Mesendoderm (in vitro differentiated cells): Measurements from ENCODE around the gene ASF1B.
A peak's percentile ranks its signal among the peaks of the same experiment; 100 is the strongest.

ENCODE experiments used
- DNase-seq: peaks from one replicate; pipeline ENCODE4 v3.0.0; 2013
- H2AK5ac ChIP-seq: 2 replicates; pipeline ENCODE4 v1.6.1; 2013; ENCODE audit warnings: low read length, inconsistent platforms
- H2BK120ac ChIP-seq: 2 replicates; pipeline ENCODE4 v1.6.1; 2013; ENCODE audit warnings: low read depth, mild to moderate bottlenecking, low read length, moderate library complexity, mixed read lengths
- H2BK15ac ChIP-seq: replicated peaks from 2 replicates; pipeline ENCODE4 v1.6.1; 2013; ENCODE audit warnings: low read depth, mild to moderate bottlenecking, moderate library complexity
- H2BK5ac ChIP-seq: 2 replicates; pipeline ENCODE4 v1.6.1; 2013; ENCODE audit warnings: low read length, inconsistent platforms
- H3K18ac ChIP-seq: 2 replicates; pipeline ENCODE4 v1.6.1; 2013; ENCODE audit warnings: mild to moderate bottlenecking, low read length, mixed read lengths
- H3K23ac ChIP-seq: one replicate; pipeline ENCODE4 v1.6.1; 2013; ENCODE audit warnings: low read length
- H3K27ac ChIP-seq: 2 replicates; pipeline ENCODE4 v1.5.1; 2013; ENCODE audit warnings: low read depth, mild to moderate bottlenecking, inconsistent platforms, low read length, moderate library complexity
- H3K27me3 ChIP-seq: 2 replicates; pipeline ENCODE4 v1.6.1; 2013; ENCODE audit warnings: low read length, control low read depth, mild to moderate bottlenecking, inconsistent platforms; ENCODE audit not compliant: insufficient read depth, poor library complexity
- H3K36me3 ChIP-seq: 2 replicates; pipeline ENCODE4 v1.6.1; 2013; ENCODE audit warnings: low read length, inconsistent platforms; ENCODE audit not compliant: control insufficient read depth, insufficient read depth
- H3K4ac ChIP-seq: one replicate; pipeline ENCODE4 v1.6.1; 2013; ENCODE audit warnings: low read depth, mild to moderate bottlenecking, low read length, moderate library complexity
- H3K4me1 ChIP-seq: 2 replicates; pipeline ENCODE4 v1.6.1; 2013; ENCODE audit warnings: low read depth, low read length, inconsistent platforms; ENCODE audit not compliant: control insufficient read depth
- H3K4me2 ChIP-seq: 2 replicates; pipeline ENCODE4 v1.6.1; 2013; ENCODE audit warnings: low read length
- H3K4me3 ChIP-seq: 2 replicates; pipeline ENCODE4 v1.5.1; 2013; ENCODE audit warnings: mild to moderate bottlenecking, low read length
- H3K56ac ChIP-seq: one replicate; pipeline ENCODE4 v1.6.1; 2013; ENCODE audit warnings: low read length
- H3K79me1 ChIP-seq: 2 replicates; pipeline ENCODE4 v1.6.1; 2013; ENCODE audit warnings: low read length, inconsistent platforms
- H3K79me2 ChIP-seq: 2 replicates; pipeline ENCODE4 v1.6.1; 2013; ENCODE audit warnings: mild to moderate bottlenecking, low read length; ENCODE audit not compliant: control insufficient read depth, insufficient read depth
- H3K9ac ChIP-seq: 2 replicates; pipeline ENCODE4 v1.6.1; 2013; ENCODE audit warnings: low read length, inconsistent platforms
- H4K5ac ChIP-seq: one replicate; pipeline ENCODE4 v1.6.1; 2013; ENCODE audit warnings: low read length
- H4K8ac ChIP-seq: one replicate; pipeline ENCODE4 v1.6.1; 2013; ENCODE audit warnings: low read depth, mild to moderate bottlenecking, control low read depth, low read length, moderate library complexity
- WGBS: extraction: QIAGEN DNeasy Blood & Tissue Kit; methylation state at CpG from one replicate; pipeline ENCODE4 v1.1.7; 2013; ENCODE audit warnings: low lambda C conversion rate, missing lambda C conversion rate; ENCODE audit not compliant: insufficient coverage; ENCODE audit errors: extremely low coverage; 5-methylcytosine and 5-hydroxymethylcytosine counted together

Gene ASF1B

DNA sequence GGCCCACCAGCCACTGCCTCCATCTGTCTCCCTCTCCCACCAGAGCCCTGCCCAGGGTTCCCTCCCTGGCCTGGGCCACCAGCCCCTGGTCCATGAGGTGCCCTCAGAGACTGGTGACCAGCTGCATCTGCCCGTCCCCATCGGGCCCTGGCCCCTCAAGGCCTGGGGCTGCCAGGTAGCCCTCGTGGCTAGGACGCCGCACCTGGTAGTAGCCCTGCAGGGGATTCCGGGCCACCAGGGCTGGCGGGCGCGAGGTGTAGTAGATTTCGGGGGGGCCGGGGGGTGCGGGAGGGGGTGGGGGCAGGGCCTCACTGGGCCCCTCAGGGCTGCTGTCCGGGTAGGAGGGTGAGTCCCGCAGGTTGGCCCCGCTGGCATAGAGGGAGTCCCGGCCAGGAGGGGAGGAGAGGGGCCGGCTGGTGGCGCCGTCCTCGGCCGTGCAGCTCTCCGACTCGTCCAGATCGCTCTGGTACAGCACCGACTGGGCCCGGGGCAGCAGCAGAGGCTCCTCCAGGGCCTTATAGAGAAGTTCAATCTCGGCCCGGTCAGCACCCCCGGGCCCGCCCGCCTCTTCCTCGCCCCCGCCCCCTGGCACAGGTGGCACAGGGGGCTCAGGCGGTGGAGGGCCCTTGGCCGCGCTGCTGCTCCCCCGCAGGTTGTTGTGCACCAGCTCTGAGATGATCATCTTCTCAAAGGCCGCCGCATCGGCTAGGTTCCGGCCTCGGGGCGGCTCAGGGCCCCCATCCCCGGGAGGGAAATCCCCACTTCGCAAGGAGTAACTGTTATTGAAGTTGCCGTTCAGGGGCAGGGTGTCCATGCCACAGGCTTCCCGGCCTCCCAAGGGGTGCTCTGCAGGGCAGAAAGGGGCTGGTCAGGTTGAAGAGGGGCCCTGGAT is 14.6 kb upstream of the ASF1B start:
- Histone ChIP-seq H3K4me2 (no peak overlapping the region), H3K79me1 (no peaks in the 10 kb centered on the region), H4K5ac (no peak overlapping the region), H3K56ac (no peak overlapping the region), H4K8ac (no peak overlapping the region), H3K4me3 (no peak overlapping the region), H2BK120ac (no peak overlapping the region), H2BK15ac (no peak overlapping the region), H2AK5ac (no peak overlapping the region), H3K18ac (no peak overlapping the region), H3K4ac (no peak overlapping the region), H3K27me3 (no peaks in the 10 kb centered on the region), H3K4me1 (no peaks in the 10 kb centered on the region), H2BK5ac (no peak overlapping the region), H3K79me2 (no peaks in the 10 kb centered on the region), H3K36me3 (peaks cover 5% of the 10 kb centered on the region), H3K27ac (no peak overlapping the region), H3K23ac (no peak overlapping the region), H3K9ac (no peak overlapping the region)
- DNase-seq, result no peak
- WGBS, result no CpG with 5 or more reads among the region's 47 CpGs

DNA sequence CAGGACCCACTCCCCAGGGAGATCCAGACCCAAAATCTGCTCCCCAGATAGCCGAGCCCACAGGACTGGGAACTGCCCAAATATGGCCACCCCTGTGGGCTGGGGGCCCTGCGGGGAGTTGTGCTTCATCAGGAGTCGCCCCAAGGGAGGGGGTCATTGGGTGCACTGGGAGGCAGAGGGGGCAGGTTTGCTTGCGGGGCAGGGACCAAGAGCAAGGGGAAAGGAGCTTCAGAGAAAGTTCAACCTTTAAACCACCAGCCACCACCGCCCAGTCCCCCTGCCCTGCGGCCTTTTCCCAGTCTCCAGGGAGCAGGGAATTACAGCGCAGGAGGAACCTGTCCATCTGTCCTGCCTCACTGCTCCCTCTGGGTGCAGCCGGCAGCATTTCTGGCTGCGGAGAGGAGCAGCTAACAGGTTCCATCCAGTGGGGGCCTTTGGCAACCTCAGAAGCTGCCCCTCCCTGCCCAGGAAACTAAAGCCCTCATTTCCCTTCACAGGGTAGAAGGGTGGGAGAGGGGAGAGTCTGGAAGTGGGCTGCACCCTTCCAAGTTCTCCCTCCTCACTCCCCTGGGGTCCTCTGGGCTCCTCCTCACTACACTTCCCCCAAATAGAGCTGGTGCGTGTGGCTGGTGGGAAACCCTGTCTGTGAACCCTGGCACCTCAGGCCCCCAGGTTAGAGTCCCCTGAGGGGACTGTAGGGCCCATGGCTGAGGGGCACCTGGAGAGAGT is 13.8 kb upstream of the ASF1B start:
- Histone ChIP-seq H3K56ac (no peak overlapping the region), H3K23ac (no peak overlapping the region), H3K9ac (no peak overlapping the region), H3K18ac (no peak overlapping the region), H2BK15ac (no peak overlapping the region), H4K8ac (no peak overlapping the region), H4K5ac (no peak overlapping the region), H2AK5ac (no peak overlapping the region), H3K79me2 (no peaks in the 10 kb centered on the region), H3K36me3 (peaks cover 5% of the 10 kb centered on the region), H3K4me2 (no peak overlapping the region), H2BK5ac (no peak overlapping the region), H3K4ac (no peak overlapping the region), H3K4me3 (no peak overlapping the region), H3K27ac (no peak overlapping the region), H3K4me1 (no peaks in the 10 kb centered on the region), H3K27me3 (no peaks in the 10 kb centered on the region), H2BK120ac (no peak overlapping the region), H3K79me1 (no peaks in the 10 kb centered on the region)
- WGBS, result no CpG with 5 or more reads among the region's 10 CpGs
- no peak for DNase-seq

DNA sequence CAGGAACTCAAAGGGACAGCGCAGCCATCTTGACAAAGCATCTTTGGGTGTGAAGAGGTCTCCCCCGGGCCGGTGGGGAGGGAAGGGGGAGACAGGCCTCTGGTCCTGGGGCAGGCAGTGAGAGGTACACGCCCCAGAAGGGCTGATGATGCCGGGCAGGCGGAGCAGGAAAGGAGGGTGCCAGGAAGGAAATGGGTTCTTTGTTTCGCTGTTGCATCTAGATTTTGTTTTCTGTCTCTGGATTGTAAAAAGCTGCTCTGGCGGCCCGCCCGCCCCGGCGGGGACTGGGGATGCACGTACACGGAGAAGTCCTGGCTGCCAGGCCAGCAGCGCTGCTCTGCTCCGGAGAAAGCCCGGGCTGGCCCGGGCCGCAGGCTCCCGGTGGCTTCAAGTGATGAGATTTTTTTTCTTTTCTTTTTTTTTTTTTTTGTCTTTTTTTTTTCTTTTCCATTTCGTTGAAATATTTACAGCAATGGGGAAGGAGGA is 13.2 kb upstream of the ASF1B start:
- Histone ChIP-seq H2AK5ac (no peak overlapping the region), H3K23ac (no peak overlapping the region), H2BK15ac (no peak overlapping the region), H3K36me3 (peaks cover 5% of the 10 kb centered on the region), H3K79me2 (no peaks in the 10 kb centered on the region), H3K4me1 (no peaks in the 10 kb centered on the region), H3K56ac (no peak overlapping the region), H4K8ac (no peak overlapping the region), H4K5ac (no peak overlapping the region), H3K27ac (no peak overlapping the region), H2BK120ac (no peak overlapping the region), H3K27me3 (no peaks in the 10 kb centered on the region), H3K4ac (no peak overlapping the region), H3K79me1 (no peaks in the 10 kb centered on the region), H3K4me2 (no peak overlapping the region), H3K18ac (no peak overlapping the region), H3K9ac (no peak overlapping the region), H3K4me3 (no peak overlapping the region), H2BK5ac (no peak overlapping the region)
- no peak for DNase-seq
- WGBS, result no CpG with 5 or more reads among the region's 21 CpGs

DNA sequence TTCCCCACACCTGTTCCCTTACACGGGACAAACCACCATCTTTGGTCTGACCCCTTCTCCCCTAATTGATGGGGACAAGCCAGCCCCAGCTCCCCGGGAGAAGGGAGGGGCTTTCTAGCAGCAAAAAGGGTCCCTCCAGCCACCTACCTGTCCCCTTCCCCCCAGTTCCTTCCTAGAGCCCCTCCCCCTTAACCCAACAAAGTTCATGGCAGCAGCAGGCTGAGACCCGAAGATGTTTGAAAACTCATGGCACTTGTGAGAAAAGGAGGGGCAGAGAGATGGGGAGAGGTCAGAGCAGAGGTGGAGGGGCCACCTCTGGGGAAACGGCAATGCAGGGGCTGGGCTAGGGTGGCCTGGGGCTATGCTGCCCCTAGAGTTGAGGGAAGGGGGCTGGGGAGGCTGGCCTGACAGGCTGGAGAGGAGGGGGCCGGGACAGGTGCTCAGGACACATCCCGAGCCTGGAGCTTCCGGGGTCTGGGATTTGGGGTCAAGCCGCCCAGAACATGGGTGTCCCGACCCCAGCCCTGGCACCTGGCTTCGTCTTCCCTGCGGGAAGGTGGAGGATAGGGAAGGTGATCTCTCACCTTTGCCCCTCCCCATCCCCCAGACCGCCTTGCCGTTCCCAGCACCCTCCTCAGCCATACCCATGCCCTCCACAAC is 12.5 kb upstream of the ASF1B start:
- no peak overlapping the region for H3K27ac ChIP-seq
- H4K8ac ChIP-seq, result no peak overlapping the region
- H3K36me3 ChIP-seq, result peaks cover 5% of the 10 kb centered on the region
- no peak overlapping the region for H3K4me3 ChIP-seq
- H2AK5ac ChIP-seq, result no peak overlapping the region
- WGBS, result no CpG with 5 or more reads among the region's 13 CpGs
- H3K18ac ChIP-seq, result no peak overlapping the region
- no peak overlapping the region for H3K9ac ChIP-seq
- DNase-seq, result no peak
- no peak overlapping the region for H3K4ac ChIP-seq
- H3K23ac ChIP-seq, result no peak overlapping the region
- no peaks in the 10 kb centered on the region for H3K79me2 ChIP-seq
- no peak overlapping the region for H2BK120ac ChIP-seq
- H3K79me1 ChIP-seq, result no peaks in the 10 kb centered on the region
- no peaks in the 10 kb centered on the region for H3K27me3 ChIP-seq
- no peak overlapping the region for H3K56ac ChIP-seq
- H4K5ac ChIP-seq, result no peak overlapping the region
- no peak overlapping the region for H3K4me2 ChIP-seq
- H2BK5ac ChIP-seq, result no peak overlapping the region
- H3K4me1 ChIP-seq, result no peaks in the 10 kb centered on the region
- H2BK15ac ChIP-seq, result no peak overlapping the region

DNA sequence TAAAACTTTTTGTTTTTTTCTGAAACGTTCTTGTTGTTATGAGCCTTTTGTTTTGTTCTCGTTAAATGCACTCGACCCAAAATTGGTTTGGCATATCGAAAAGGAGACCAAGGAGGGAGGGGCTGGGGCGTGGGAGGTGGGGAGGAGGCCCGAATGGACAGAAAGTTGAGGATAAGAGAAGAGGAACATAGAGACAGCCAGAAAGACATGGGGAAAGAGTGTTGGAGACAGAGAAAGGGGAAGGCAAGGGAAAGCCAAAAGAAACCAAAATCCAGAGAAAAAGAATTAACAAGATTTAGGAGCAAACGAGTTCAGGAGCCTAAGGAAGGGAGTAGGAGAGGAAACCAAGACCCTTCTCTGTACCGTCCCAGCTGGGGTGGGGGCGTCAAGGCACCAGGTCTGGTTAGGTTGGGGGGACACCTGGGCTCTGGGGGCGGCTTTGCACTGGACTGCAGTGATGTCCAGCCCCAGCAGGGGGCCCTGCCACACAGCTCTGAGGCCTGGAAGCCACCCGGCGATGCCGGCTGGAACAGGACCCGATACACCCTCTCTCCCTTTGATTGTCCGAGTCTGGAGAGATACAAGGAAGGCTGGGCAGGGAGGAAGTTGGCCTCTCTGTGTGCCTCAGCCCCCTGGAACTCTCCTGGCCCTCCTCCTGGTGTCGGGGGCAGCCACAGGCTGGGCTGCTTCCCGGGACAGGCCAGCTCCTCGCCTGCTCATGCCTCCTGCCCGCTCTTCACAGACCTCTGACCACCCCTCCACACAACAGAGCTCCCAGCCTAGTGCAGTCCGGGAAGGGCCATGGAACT is 11.6 kb upstream of the ASF1B start:
- WGBS, result no CpG with 5 or more reads among the region's 20 CpGs
- no peak overlapping the region for H2BK120ac ChIP-seq
- H3K4ac ChIP-seq, result no peak overlapping the region
- peak; percentile 63 for DNase-seq
- no peak overlapping the region for H4K8ac ChIP-seq
- H2BK5ac ChIP-seq, result no peak overlapping the region
- no peaks in the 10 kb centered on the region for H3K79me2 ChIP-seq
- no peak overlapping the region for H4K5ac ChIP-seq
- H3K4me1 ChIP-seq, result no peaks in the 10 kb centered on the region
- H3K36me3 ChIP-seq, result peaks cover 5% of the 10 kb centered on the region
- H3K27me3 ChIP-seq, result no peaks in the 10 kb centered on the region
- H3K4me2 ChIP-seq, result no peak overlapping the region
- no peak overlapping the region for H2BK15ac ChIP-seq
- H3K56ac ChIP-seq, result peak overlapping the region; percentile 1
- H3K9ac ChIP-seq, result no peak overlapping the region
- no peak overlapping the region for H3K27ac ChIP-seq
- no peak overlapping the region for H2AK5ac ChIP-seq
- H3K79me1 ChIP-seq, result no peaks in the 10 kb centered on the region
- H3K4me3 ChIP-seq, result no peak overlapping the region
- no peak overlapping the region for H3K18ac ChIP-seq
- no peak overlapping the region for H3K23ac ChIP-seq
